ENCODE results near the gene GDF7.

- TF ChIP-seq, protein P1, sequence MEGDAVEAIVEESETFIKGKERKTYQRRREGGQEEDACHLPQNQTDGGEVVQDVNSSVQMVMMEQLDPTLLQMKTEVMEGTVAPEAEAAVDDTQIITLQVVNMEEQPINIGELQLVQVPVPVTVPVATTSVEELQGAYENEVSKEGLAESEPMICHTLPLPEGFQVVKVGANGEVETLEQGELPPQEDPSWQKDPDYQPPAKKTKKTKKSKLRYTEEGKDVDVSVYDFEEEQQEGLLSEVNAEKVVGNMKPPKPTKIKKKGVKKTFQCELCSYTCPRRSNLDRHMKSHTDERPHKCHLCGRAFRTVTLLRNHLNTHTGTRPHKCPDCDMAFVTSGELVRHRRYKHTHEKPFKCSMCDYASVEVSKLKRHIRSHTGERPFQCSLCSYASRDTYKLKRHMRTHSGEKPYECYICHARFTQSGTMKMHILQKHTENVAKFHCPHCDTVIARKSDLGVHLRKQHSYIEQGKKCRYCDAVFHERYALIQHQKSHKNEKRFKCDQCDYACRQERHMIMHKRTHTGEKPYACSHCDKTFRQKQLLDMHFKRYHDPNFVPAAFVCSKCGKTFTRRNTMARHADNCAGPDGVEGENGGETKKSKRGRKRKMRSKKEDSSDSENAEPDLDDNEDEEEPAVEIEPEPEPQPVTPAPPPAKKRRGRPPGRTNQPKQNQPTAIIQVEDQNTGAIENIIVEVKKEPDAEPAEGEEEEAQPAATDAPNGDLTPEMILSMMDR (IDR thresholded peaks at IDR 0.05): no peak
- no peak for TF ChIP-seq POLR2A (IDR thresholded peaks at IDR 0.05)
Observed at GRCh38 chr2:20623241-20623640, 43.7 kb upstream of the GDF7 start.

Data from right lobe of liver (tissue), 4 donors.